ENCODE results near the gene FBXO17.
"Not testable (repeated sequence)": the region's sequence is repeated elsewhere in the genome, so short reads cannot be mapped to it uniquely, and the experiment has no call there.

FBXO17 gene

DNA sequence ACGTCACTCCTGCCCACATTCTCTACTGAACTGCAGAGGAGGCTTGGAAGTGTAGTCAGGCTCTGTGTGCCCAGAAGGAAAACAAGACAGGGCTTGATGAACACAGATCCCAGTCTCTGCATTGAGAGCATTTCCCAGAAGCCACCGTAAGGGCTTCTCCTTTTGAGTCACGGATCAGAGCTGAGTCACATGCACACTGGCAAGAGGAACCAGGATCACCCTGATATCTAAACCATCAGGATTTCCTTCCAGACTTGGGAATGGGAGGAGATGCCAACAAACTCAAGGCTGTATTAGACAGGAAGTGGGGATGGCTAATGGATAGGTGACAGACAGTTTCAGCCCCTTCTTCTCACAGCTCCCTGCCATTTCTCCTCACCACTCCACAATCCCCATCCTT is 17.7 kb upstream of the FBXO17 start:
- Mint-ChIP-seq H3K4me1 (ENCODE audit: low read depth) (no peaks in the 10 kb centered on the region), H3K36me3 (ENCODE audit: low read depth) (no peaks in the 10 kb centered on the region), H3K9me3 (no peaks in the 10 kb centered on the region), H3K27me3 (ENCODE audit: low read depth) (peaks cover 9% of the 10 kb centered on the region), H3K4me3 (no peak overlapping the region), H3K27ac (no peak overlapping the region)
- no peak for DNase-seq (ENCODE audit: low spot score)

DNA sequence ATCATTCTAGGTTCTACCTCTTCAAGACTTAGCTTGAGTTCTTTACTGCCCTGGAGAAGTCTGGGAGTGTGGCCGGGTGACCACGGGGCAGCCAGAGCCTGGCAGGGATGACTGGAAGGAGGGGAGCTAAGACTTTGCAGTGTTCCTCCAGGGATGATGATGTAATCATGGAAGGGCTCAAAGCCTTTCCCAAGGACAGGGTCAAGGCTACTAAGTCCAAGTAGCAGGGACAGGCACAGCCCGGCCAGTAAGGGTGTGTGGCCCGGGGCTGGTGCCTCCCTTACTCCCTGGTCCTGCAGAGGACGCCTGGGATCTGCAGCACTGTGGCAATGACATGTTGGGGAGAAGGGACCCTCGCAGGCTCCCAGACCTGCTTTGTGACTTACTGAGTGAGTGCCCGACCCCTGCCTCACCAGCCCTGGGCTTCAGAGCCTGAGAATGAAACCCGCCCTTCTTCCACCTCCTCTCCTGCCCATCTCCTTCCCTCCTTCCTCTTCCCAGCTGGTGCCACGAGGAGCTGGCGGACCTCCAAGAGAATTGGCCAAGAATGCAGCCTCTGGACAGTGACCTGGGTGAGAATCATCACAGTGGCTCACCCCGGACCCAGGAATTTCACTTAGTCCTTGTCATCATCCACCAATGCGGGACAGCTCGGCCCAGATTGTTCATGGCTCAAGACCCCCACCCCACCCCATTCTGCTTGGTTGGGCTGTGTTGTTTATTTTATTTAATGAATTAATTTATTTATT is 15.6 kb upstream of the FBXO17 start:
- no peak overlapping the region for H3K4me3 Mint-ChIP-seq
- H3K9me3 Mint-ChIP-seq: no peaks in the 10 kb centered on the region
- no peaks in the 10 kb centered on the region for H3K36me3 Mint-ChIP-seq (ENCODE audit: low read depth)
- H3K27me3 Mint-ChIP-seq (ENCODE audit: low read depth): peaks cover 6% of the 10 kb centered on the region
- DNase-seq (ENCODE audit: low spot score): no peak
- H3K4me1 Mint-ChIP-seq (ENCODE audit: low read depth): no peaks in the 10 kb centered on the region
- no peak overlapping the region for H3K27ac Mint-ChIP-seq

GRCh38 chr19:38989614-38990013 is 14.1 kb upstream of the FBXO17 start:
- not testable (repeated sequence) for H3K27me3 Mint-ChIP-seq (ENCODE audit: low read depth); H3K9me3 Mint-ChIP-seq; H3K36me3 Mint-ChIP-seq (ENCODE audit: low read depth); DNase-seq (ENCODE audit: low spot score); H3K27ac Mint-ChIP-seq; H3K4me3 Mint-ChIP-seq; H3K4me1 Mint-ChIP-seq (ENCODE audit: low read depth)

GRCh38 chr19:38989066-38989605 is 13.6 kb upstream of the FBXO17 start:
- no peak for DNase-seq (ENCODE audit: low spot score)
- H3K4me3 Mint-ChIP-seq: no peak overlapping the region
- peaks cover 6% of the 10 kb centered on the region for H3K27me3 Mint-ChIP-seq (ENCODE audit: low read depth)
- no peaks in the 10 kb centered on the region for H3K36me3 Mint-ChIP-seq (ENCODE audit: low read depth)
- H3K9me3 Mint-ChIP-seq: no peaks in the 10 kb centered on the region
- no peaks in the 10 kb centered on the region for H3K4me1 Mint-ChIP-seq (ENCODE audit: low read depth)
- no peak overlapping the region for H3K27ac Mint-ChIP-seq

- H3K27me3 Mint-ChIP-seq (ENCODE audit: low read depth); H3K27ac Mint-ChIP-seq; H3K36me3 Mint-ChIP-seq (ENCODE audit: low read depth); H3K4me3 Mint-ChIP-seq; H3K9me3 Mint-ChIP-seq; DNase-seq (ENCODE audit: low spot score); H3K4me1 Mint-ChIP-seq (ENCODE audit: low read depth): not testable (repeated sequence)
Measured at GRCh38 chr19:38988627-38989026, 13.1 kb upstream of the FBXO17 start.

GRCh38 chr19:38987745-38988144 is 12.2 kb upstream of the FBXO17 start:
- not testable (repeated sequence) for H3K27ac Mint-ChIP-seq; H3K36me3 Mint-ChIP-seq (ENCODE audit: low read depth); H3K4me1 Mint-ChIP-seq (ENCODE audit: low read depth); DNase-seq (ENCODE audit: low spot score); H3K27me3 Mint-ChIP-seq (ENCODE audit: low read depth); H3K9me3 Mint-ChIP-seq; H3K4me3 Mint-ChIP-seq

DNA sequence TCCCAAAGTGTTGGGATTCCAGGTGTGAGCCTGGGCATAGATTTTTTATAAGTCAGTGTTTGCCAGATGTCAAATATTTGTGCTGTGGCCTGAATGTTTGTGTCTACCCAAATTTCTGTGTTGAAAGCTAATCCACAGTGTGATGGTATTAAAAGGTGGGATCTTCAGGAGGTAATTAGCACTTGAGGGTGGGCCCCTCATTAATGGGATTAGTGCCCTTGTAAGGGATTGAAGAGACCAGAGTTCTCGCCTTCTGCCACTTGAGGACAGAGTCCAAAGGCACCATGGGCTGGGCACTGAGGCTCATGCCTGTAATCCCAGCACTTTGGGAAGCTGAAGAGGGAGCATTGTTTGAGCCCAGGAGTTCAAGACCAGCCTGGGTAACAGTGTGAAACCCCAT is 9.7 kb upstream of the FBXO17 start:
- H3K9me3 Mint-ChIP-seq: peaks cover 5% of the 10 kb centered on the region
- peaks cover 6% of the 10 kb centered on the region for H3K27me3 Mint-ChIP-seq (ENCODE audit: low read depth)
- no peak overlapping the region for H3K4me3 Mint-ChIP-seq
- H3K27ac Mint-ChIP-seq: no peak overlapping the region
- H3K4me1 Mint-ChIP-seq (ENCODE audit: low read depth): no peaks in the 10 kb centered on the region
- H3K36me3 Mint-ChIP-seq (ENCODE audit: low read depth): peaks cover 2% of the 10 kb centered on the region
- no peak for DNase-seq (ENCODE audit: low spot score)

DNA sequence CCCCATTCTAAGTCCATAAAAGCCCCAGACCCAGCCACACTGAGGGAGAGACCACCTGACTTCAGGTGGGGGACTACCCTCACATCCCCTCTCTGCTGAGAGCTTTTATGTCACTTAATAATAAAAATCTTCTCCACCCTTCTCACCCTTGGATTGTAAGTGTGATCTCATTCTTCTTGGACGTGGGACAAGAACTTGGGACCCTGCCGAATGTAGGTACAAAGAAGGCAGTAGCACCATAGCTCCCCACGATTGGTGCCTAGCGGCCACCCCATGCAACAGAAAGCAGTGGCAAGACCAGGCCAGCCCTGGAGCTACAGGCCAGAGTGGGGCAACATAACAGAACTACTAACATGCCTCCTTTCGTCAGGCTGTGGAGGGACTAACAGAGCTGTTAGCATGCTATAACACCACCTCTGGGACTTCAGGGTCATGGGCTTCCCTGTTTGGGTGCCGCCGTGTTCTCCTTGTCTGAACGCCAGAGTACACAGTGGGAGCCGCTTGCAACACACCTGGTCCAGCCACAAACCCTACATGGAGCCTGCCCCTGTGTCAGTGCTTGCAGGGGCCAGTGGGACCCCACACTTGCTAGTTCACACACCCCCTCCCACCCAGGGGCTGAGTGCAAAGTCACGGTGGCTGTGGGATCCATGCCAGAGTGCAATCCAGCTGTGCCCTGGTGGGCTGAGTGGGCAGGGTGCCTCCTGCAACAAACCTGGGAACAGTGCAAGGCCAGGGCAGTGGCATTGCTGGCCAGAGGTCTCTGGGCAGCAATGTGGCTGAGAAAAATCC is 5.2 kb upstream of the FBXO17 start:
- Mint-ChIP-seq H3K4me1 (ENCODE audit: low read depth) (peaks cover 18% of the 10 kb centered on the region), H3K27me3 (ENCODE audit: low read depth) (peaks cover 12% of the 10 kb centered on the region), H3K4me3 (no peak overlapping the region), H3K27ac (no peak overlapping the region), H3K36me3 (ENCODE audit: low read depth) (peaks cover 2% of the 10 kb centered on the region), H3K9me3 (peaks cover 5% of the 10 kb centered on the region)
- DNase-seq (ENCODE audit: low spot score): no peak

- no peak overlapping the region for H3K4me3 Mint-ChIP-seq
- no peak overlapping the region for H3K27ac Mint-ChIP-seq
- peaks cover 16% of the 10 kb centered on the region for H3K27me3 Mint-ChIP-seq (ENCODE audit: low read depth)
- H3K9me3 Mint-ChIP-seq: peaks cover 5% of the 10 kb centered on the region
- peaks cover 18% of the 10 kb centered on the region for H3K4me1 Mint-ChIP-seq (ENCODE audit: low read depth)
- peaks cover 2% of the 10 kb centered on the region for H3K36me3 Mint-ChIP-seq (ENCODE audit: low read depth)
- no peak for DNase-seq (ENCODE audit: low spot score)
Measured at GRCh38 chr19:38979812-38980211, 4.3 kb upstream of the FBXO17 start.

- Mint-ChIP-seq H3K4me1 (ENCODE audit: low read depth) (peaks cover 18% of the 10 kb centered on the region), H3K4me3 (no peak overlapping the region), H3K27me3 (ENCODE audit: low read depth) (peaks cover 21% of the 10 kb centered on the region), H3K9me3 (peaks cover 5% of the 10 kb centered on the region), H3K27ac (peak overlapping the region; percentile 55), H3K36me3 (ENCODE audit: low read depth) (peaks cover 2% of the 10 kb centered on the region)
- DNase-seq (ENCODE audit: low spot score): no peak
Measured at GRCh38 chr19:38978326-38978689, 2.8 kb upstream of the FBXO17 start.

- peaks cover 2% of the 10 kb centered on the region for H3K36me3 Mint-ChIP-seq (ENCODE audit: low read depth)
- peak; percentile 85 for DNase-seq (ENCODE audit: low spot score)
- peaks cover 21% of the 10 kb centered on the region for H3K27me3 Mint-ChIP-seq (ENCODE audit: low read depth)
- no peak overlapping the region for H3K4me3 Mint-ChIP-seq
- H3K4me1 Mint-ChIP-seq (ENCODE audit: low read depth): peaks cover 18% of the 10 kb centered on the region
- peak overlapping the region; percentile 55 for H3K27ac Mint-ChIP-seq
- H3K9me3 Mint-ChIP-seq: peaks cover 5% of the 10 kb centered on the region
Measured at GRCh38 chr19:38977445-38978325, 2.1 kb upstream of the FBXO17 start.

DNA sequence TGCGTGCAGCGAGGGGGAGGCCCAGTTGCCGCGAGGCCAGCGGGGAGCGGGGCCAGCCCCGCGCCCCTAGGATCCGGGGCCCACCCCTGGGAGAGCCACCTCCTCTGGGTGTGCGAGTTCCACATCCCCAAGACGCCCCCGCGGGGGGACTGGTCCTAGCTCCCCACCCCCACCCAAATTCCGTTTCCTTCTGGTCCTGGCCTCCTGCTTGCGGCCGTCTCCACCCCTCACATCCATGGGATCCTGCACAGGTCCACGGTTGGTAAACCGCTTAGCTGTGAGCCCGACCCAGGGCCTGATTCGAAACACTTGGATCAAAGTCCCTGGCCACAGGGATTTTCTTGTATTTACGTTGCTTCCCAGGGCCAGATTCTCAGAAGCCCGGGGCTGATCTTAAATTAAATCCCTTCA is 324 bp upstream of the FBXO17 start:
- Mint-ChIP-seq H3K27me3 (ENCODE audit: low read depth) (peaks cover 24% of the 10 kb centered on the region), H3K27ac (no peak overlapping the region), H3K4me3 (peak overlapping the region; percentile 56), H3K36me3 (ENCODE audit: low read depth) (peaks cover 2% of the 10 kb centered on the region), H3K4me1 (ENCODE audit: low read depth) (peaks cover 18% of the 10 kb centered on the region), H3K9me3 (peaks cover 5% of the 10 kb centered on the region)
- no peak for DNase-seq (ENCODE audit: low spot score)

GRCh38 chr19:38974624-38975213 is 823 bp downstream of the FBXO17 start:
- peak overlapping the region; percentile 27 for H3K4me3 Mint-ChIP-seq
- peaks cover 18% of the 10 kb centered on the region for H3K4me1 Mint-ChIP-seq (ENCODE audit: low read depth)
- no peak overlapping the region for H3K27ac Mint-ChIP-seq
- no peaks in the 10 kb centered on the region for H3K36me3 Mint-ChIP-seq (ENCODE audit: low read depth)
- H3K27me3 Mint-ChIP-seq (ENCODE audit: low read depth): peaks cover 29% of the 10 kb centered on the region
- no peak for DNase-seq (ENCODE audit: low spot score)
- no peaks in the 10 kb centered on the region for H3K9me3 Mint-ChIP-seq
